Loucy (cell line): Measurements from ENCODE around the gene RNF126.
"Not testable (repeated sequence)": the region's sequence is repeated elsewhere in the genome, so short reads cannot be mapped to it uniquely, and the experiment has no call there.

Source experiments
- H2AFZ ChIP-seq: fragments of 200-600 bp; sonication (generic); 2 replicates; pipeline ENCODE4 v1.6.0; 2016; ENCODE audit warnings: antibody characterized with exemption, mild to moderate bottlenecking, low read length, moderate library complexity
- H3F3A ChIP-seq: fragments of 200-600 bp; 2 replicates; pipeline ENCODE4 v1.6.0; 2016; ENCODE audit warnings: antibody characterized with exemption, low read depth, mild to moderate bottlenecking
- H3K27me3 ChIP-seq: fragments of 200-600 bp; sonication (generic); 2 replicates; pipeline ENCODE4 v1.6.1; 2014; ENCODE audit warnings: low read length, mild to moderate bottlenecking; ENCODE audit not compliant: insufficient read depth, poor library complexity, severe bottlenecking
- H3K36me3 ChIP-seq: fragments of 200-600 bp; sonication (generic); 2 replicates; pipeline ENCODE4 v1.6.1; 2016; ENCODE audit warnings: low read length; ENCODE audit not compliant: insufficient read depth
- H3K4me1 ChIP-seq: fragments of 200-600 bp; sonication (generic); 2 replicates; pipeline ENCODE4 v1.5.1; 2014; ENCODE audit warnings: low read length, mild to moderate bottlenecking; ENCODE audit not compliant: insufficient read depth, poor library complexity, severe bottlenecking
- H3K4me2 ChIP-seq: fragments of 200-600 bp; sonication (generic); 2 replicates; pipeline ENCODE4 v1.6.0; 2014; ENCODE audit warnings: antibody characterized with exemption, low read length, low read depth, mild to moderate bottlenecking; ENCODE audit not compliant: poor library complexity, severe bottlenecking
- H3K4me3 ChIP-seq: fragments of 200-600 bp; sonication (generic); 2 replicates; pipeline ENCODE4 v1.5.1; 2014; ENCODE audit warnings: low read length, mild to moderate bottlenecking, mixed read lengths; ENCODE audit not compliant: poor library complexity, severe bottlenecking
- H3K79me2 ChIP-seq: fragments of 200-600 bp; sonication (generic); 2 replicates; pipeline ENCODE4 v1.6.1; 2014; ENCODE audit warnings: low read length; ENCODE audit not compliant: insufficient read depth
- H3K9ac ChIP-seq: fragments of 200-600 bp; sonication (generic); 2 replicates; pipeline ENCODE4 v1.6.0; 2014; ENCODE audit warnings: mild to moderate bottlenecking, low read depth, low read length, moderate library complexity; ENCODE audit not compliant: poor library complexity, severe bottlenecking
- H3K9me2 ChIP-seq: fragments of 200-600 bp; sonication (generic); replicated peaks from 2 replicates; pipeline ENCODE4 v1.6.1; 2016; ENCODE audit warnings: low read depth, low read length, mixed read lengths
- H3K9me3 ChIP-seq: fragments of 200-600 bp; sonication (generic); 2 replicates; pipeline ENCODE4 v1.6.1; 2014; ENCODE audit warnings: mild to moderate bottlenecking, antibody characterized with exemption, low read length, low read depth; ENCODE audit not compliant: insufficient read depth
- H4K20me1 ChIP-seq: fragments of 200-600 bp; sonication (generic); 2 replicates; pipeline ENCODE4 v1.6.0; 2014; ENCODE audit warnings: antibody characterized with exemption, low read length, mild to moderate bottlenecking; ENCODE audit not compliant: insufficient read depth, poor library complexity, severe bottlenecking
- CTCF ChIP-seq: fragments of 200-600 bp; sonication (generic); conservative IDR thresholded peaks from 2 replicates; pipeline ENCODE4 v1.5.1; 2014; ENCODE audit warnings: mild to moderate bottlenecking, antibody characterized with exemption, low read length
- EZH2phosphoT487 ChIP-seq: fragments of 200-600 bp; IDR thresholded peaks from 2 replicates; pipeline ENCODE4 v1.6.1; 2018; ENCODE audit warnings: antibody characterized with exemption, mild to moderate bottlenecking, moderate library complexity, borderline replicate concordance

The RNF126 gene

GRCh38 chr19:623175-623916 lies 39.7 kb downstream of the RNF126 start:
- Histone ChIP-seq H3K9ac (no peak overlapping the region), H2AFZ (no peak overlapping the region), H4K20me1 (no peaks in the 10 kb centered on the region), H3K79me2 (no peaks in the 10 kb centered on the region), H3K4me1 (no peaks in the 10 kb centered on the region), H3F3A (no peaks in the 10 kb centered on the region), H3K4me2 (no peak overlapping the region), H3K27me3 (no peaks in the 10 kb centered on the region), H3K9me3 (no peaks in the 10 kb centered on the region), H3K9me2 (no peaks in the 10 kb centered on the region), H3K4me3 (no peak overlapping the region), H3K36me3 (peaks cover 14% of the 10 kb centered on the region; the same call in 1 of the 2 replicates)
- no peak for TF ChIP-seq CTCF
- no peak for TF ChIP-seq EZH2phosphoT487

- no peak overlapping the region for H3K9ac ChIP-seq
- H3K9me2 ChIP-seq = no peaks in the 10 kb centered on the region
- H4K20me1 ChIP-seq = no peaks in the 10 kb centered on the region
- no peak overlapping the region for H3K4me2 ChIP-seq
- H3K4me3 ChIP-seq = no peak overlapping the region
- no peaks in the 10 kb centered on the region for H3K27me3 ChIP-seq
- H3K79me2 ChIP-seq = no peaks in the 10 kb centered on the region
- H3K36me3 ChIP-seq = peaks cover 14% of the 10 kb centered on the region; the same call in 1 of the 2 replicates
- H3K9me3 ChIP-seq = no peaks in the 10 kb centered on the region
- H3F3A ChIP-seq = no peaks in the 10 kb centered on the region
- no peaks in the 10 kb centered on the region for H3K4me1 ChIP-seq
- H2AFZ ChIP-seq = no peak overlapping the region
- TF ChIP-seq CTCF (no peak), EZH2phosphoT487 (no peak)
These were observed 40.3 kb downstream of the RNF126 start for GRCh38 chr19:622666-623065.

GRCh38 chr19:621819-622218 lies 41.2 kb downstream of the RNF126 start:
- H4K20me1 ChIP-seq = no peaks in the 10 kb centered on the region
- no peak overlapping the region for H2AFZ ChIP-seq
- peaks cover 14% of the 10 kb centered on the region; the same call in 1 of the 2 replicates for H3K36me3 ChIP-seq

GRCh38 chr19:621191-621590 lies 41.8 kb downstream of the RNF126 start:
- not testable (repeated sequence) for H3F3A ChIP-seq, H3K79me2 ChIP-seq, H3K4me2 ChIP-seq, H3K4me3 ChIP-seq, H3K9me3 ChIP-seq, H3K27me3 ChIP-seq, H4K20me1 ChIP-seq, H3K4me1 ChIP-seq, H3K9me2 ChIP-seq, H3K9ac ChIP-seq, H2AFZ ChIP-seq
- H3K36me3 ChIP-seq = peaks cover 14% of the 10 kb centered on the region; the same call in 1 of the 2 replicates

More at GRCh38 chr19:621819-622218, 41.2 kb downstream of the RNF126 start:
- H3F3A ChIP-seq = no peaks in the 10 kb centered on the region
- no peaks in the 10 kb centered on the region for H3K79me2 ChIP-seq
- H3K27me3 ChIP-seq = no peaks in the 10 kb centered on the region
- H3K9me3 ChIP-seq = no peaks in the 10 kb centered on the region
- TF ChIP-seq CTCF (no peak), EZH2phosphoT487 (no peak)
- no peak overlapping the region for H3K4me2 ChIP-seq
- H3K4me3 ChIP-seq = no peak overlapping the region
- H3K4me1 ChIP-seq = no peaks in the 10 kb centered on the region
- H3K9me2 ChIP-seq = no peaks in the 10 kb centered on the region
- no peak overlapping the region for H3K9ac ChIP-seq
